Progenitor cell of endocrine pancreas (in vitro differentiated cells): Measurements from ENCODE around the gene THBS1. TPM values are rescaled to one million over a fixed set of nuclear protein-coding genes. Genes with fewer than 3 reads are reported as not detected.

Source experiments
- DNase-seq: peaks from one replicate; pipeline ENCODE4 v3.0.0; 2021; ENCODE audit warnings: low spot score; ENCODE audit not compliant: unreplicated experiment
- H3K27ac Mint-ChIP-seq: 2 replicates; pipeline ENCODE4 v1.8.0; 2021; ENCODE audit warnings: mild to moderate bottlenecking, moderate library complexity, mixed read lengths
- H3K27me3 Mint-ChIP-seq: 2 replicates; pipeline ENCODE4 v1.8.0; 2021; ENCODE audit warnings: mixed read lengths
- H3K36me3 Mint-ChIP-seq: 2 replicates; pipeline ENCODE4 v1.8.0; 2022; ENCODE audit warnings: mixed read lengths; ENCODE audit not compliant: insufficient read depth
- H3K4me1 Mint-ChIP-seq: 2 replicates; pipeline ENCODE4 v1.8.0; 2021; ENCODE audit warnings: low read depth, mixed read lengths
- H3K4me3 Mint-ChIP-seq: 2 replicates; pipeline ENCODE4 v1.8.0; 2021; ENCODE audit warnings: low read depth, mild to moderate bottlenecking, moderate library complexity, mixed read lengths
- H3K9me3 Mint-ChIP-seq: 2 replicates; pipeline ENCODE4 v1.8.0; 2021; ENCODE audit warnings: low read depth, mixed read lengths
- long read RNA-seq: library from polyadenylated mRNA; unstranded; transcript quantifications from one replicate; pipeline ENCODE4 v2.0.0, GENCODE V29; 2020
- total RNA-seq: library from RNA; stranded (reverse); gene quantifications from 2 replicates; pipeline ENCODE4 v1.2.1, GENCODE V29; 2021
- TF ChIP-seq, protein P1 (sequence below): fragments of 200-600 bp; sonication (generic); IDR thresholded peaks from one replicate; pipeline ENCODE4 v1.5.0; 2021; ENCODE audit warnings: antibody characterized with exemption, mild to moderate bottlenecking; ENCODE audit not compliant: unreplicated experiment

Gene THBS1
- 22.9 and 34.6 TPM in 2 replicates for total RNA-seq
- long read RNA-seq, partial matches to known transcripts: 4 of 5 reads
- long read RNA-seq, other reads (novel, unspliced or antisense): 0 of 5 reads

DNA sequence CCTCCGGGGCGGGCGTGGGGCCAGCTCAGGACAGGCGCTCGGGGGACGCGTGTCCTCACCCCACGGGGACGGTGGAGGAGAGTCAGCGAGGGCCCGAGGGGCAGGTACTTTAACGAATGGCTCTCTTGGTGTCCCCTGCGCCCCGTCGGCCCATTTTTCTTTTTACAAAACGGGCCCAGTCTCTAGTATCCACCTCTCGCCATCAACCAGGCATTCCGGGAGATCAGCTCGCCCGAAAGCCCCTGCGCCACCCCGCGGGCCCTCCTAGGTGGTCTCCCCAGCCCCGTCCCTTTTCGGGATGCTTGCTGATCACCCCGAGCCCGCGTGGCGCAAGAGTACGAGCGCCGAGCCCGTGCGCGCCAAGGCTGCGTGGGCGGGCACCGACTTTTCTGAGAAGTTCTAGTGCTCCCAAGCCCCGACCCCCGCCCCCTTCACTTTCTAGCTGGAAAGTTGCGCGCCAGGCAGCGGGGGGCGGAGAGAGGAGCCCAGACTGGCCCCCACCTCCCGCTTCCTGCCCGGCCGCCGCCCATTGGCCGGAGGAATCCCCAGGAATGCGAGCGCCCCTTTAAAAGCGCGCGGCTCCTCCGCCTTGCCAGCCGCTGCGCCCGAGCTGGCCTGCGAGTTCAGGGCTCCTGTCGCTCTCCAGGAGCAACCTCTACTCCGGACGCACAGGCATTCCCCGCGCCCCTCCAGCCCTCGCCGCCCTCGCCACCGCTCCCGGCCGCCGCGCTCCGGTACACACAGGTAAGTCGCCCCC lies at the start of gene THBS1:
Gene THBS1, plus strand, starts transcription at position 595 of the 757 bp plus-strand sequence. CDS start 779 bp downstream, outside the sequence.
- Mint-ChIP-seq H3K27me3 (peaks cover 29% of the 10 kb centered on the region), H3K4me3 (peak within 1 kb of the TSS; percentile 83), H3K27ac (peak within 1 kb of the TSS; percentile 94), H3K9me3 (no peaks in the 10 kb centered on the region), H3K4me1 (peaks cover 17% of the 10 kb centered on the region), H3K36me3 (peaks cover 5% of the 10 kb centered on the region)
- peak; percentile 82 for DNase-seq
- TF ChIP-seq, protein P1, sequence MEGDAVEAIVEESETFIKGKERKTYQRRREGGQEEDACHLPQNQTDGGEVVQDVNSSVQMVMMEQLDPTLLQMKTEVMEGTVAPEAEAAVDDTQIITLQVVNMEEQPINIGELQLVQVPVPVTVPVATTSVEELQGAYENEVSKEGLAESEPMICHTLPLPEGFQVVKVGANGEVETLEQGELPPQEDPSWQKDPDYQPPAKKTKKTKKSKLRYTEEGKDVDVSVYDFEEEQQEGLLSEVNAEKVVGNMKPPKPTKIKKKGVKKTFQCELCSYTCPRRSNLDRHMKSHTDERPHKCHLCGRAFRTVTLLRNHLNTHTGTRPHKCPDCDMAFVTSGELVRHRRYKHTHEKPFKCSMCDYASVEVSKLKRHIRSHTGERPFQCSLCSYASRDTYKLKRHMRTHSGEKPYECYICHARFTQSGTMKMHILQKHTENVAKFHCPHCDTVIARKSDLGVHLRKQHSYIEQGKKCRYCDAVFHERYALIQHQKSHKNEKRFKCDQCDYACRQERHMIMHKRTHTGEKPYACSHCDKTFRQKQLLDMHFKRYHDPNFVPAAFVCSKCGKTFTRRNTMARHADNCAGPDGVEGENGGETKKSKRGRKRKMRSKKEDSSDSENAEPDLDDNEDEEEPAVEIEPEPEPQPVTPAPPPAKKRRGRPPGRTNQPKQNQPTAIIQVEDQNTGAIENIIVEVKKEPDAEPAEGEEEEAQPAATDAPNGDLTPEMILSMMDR: peak; percentile 17

DNA sequence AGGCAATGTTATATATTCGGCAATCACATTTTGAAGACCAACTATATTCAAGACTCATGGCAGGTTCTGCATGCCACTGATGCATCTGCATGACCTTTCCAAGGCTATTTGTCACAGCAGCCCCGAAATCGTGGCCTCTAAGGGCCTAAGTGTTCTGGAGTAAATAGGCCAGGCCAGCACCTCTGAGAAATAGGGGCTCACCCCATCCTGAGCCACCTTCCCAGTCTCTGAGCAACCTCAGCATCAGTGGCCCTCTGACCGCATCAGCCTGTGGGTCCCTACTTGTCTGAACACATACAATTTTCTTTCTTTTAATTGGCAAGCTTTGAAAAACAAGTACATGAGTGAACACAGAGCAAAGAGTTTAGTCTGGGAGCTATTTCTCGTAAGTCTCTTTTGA lies 45.9 kb upstream of the THBS1 start:
- Mint-ChIP-seq H3K36me3 (no peaks in the 10 kb centered on the region), H3K27me3 (peaks cover 16% of the 10 kb centered on the region), H3K4me1 (no peaks in the 10 kb centered on the region), H3K27ac (no peak overlapping the region), H3K4me3 (no peak overlapping the region), H3K9me3 (no peaks in the 10 kb centered on the region)
- no peak for DNase-seq
- TF ChIP-seq, protein P1: no peak

DNA sequence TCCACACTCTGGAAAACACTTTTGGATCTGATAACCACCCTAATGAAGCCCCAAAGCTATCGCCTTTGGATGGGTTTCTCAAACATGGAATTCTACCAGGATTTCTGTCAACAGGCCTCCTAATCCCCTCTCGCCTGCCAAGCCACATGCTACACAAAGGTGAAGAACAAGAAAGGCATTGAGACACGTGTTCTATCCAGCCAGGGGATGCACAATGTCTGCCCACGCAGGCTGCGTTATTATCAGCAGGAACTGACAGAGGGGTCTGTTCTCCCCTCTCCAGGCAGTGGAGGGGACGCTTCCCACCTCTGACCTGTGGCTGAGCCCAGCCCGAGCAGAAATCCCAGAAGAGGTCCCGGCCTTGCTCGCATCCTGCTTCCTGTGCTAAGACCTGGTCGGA lies 45.4 kb upstream of the THBS1 start:
- no peak overlapping the region for H3K4me3 Mint-ChIP-seq
- TF ChIP-seq, protein P1: no peak
- no peaks in the 10 kb centered on the region for H3K36me3 Mint-ChIP-seq
- no peak for DNase-seq
- H3K9me3 Mint-ChIP-seq: no peaks in the 10 kb centered on the region
- no peaks in the 10 kb centered on the region for H3K4me1 Mint-ChIP-seq
- H3K27me3 Mint-ChIP-seq: peaks cover 16% of the 10 kb centered on the region
- no peak overlapping the region for H3K27ac Mint-ChIP-seq

DNA sequence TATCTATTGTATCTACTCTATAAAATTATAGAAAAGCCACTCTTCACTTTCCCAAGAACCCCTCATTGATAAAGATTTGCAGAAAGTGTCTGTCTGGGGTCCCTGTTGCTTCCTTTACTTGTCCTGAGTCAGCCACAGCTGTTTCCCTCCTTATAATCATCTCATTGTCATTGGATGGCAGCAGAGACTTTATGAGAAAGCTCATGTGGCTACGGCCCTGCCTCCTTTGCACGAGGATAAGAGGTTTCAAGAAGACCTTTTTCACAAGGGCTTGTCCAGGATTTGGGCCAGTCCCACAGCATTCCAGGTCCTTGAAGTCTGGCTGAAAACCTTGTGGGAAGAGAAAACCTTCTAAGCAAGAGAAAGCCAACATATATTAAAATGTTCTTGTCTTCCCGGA lies 41.9 kb upstream of the THBS1 start:
- Mint-ChIP-seq H3K4me3 (no peak overlapping the region), H3K4me1 (no peaks in the 10 kb centered on the region), H3K27ac (no peak overlapping the region), H3K9me3 (peaks cover 2% of the 10 kb centered on the region), H3K36me3 (no peaks in the 10 kb centered on the region), H3K27me3 (peaks cover 10% of the 10 kb centered on the region)
- DNase-seq: no peak
- TF ChIP-seq, protein P1: no peak

DNA sequence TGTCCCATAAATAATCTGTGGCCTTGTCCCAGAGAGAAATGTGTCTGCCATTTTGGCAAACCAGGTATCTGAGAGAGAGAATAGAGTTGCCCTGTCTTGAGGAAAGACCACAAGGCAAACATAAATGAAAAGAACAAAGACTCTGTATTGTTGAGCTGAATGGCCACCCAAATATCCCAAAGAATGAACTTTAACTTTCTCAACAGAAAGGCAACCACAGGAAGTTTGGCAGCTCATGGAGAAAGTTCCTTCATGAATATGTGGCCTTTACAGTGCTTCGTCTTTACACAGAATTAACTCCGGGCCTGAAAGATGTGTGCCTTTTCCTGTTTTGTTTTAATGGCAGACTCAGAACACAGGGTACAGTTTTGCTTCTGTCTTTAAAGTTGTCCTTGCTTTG lies 41.4 kb upstream of the THBS1 start:
- Mint-ChIP-seq H3K36me3 (no peaks in the 10 kb centered on the region), H3K4me1 (no peaks in the 10 kb centered on the region), H3K9me3 (peaks cover 2% of the 10 kb centered on the region), H3K27me3 (peaks cover 5% of the 10 kb centered on the region), H3K4me3 (no peak overlapping the region), H3K27ac (no peak overlapping the region)
- DNase-seq: no peak
- TF ChIP-seq, protein P1: no peak
